GM18520 (cell line): ENCODE results near the gene C4BPA.

ENCODE experiments used
- ATAC-seq: cut with Tn5 transposase; IDR thresholded peaks from one replicate; pipeline ENCODE4 v1.9.1; 2021; ENCODE audit not compliant: unreplicated experiment

The C4BPA gene

DNA sequence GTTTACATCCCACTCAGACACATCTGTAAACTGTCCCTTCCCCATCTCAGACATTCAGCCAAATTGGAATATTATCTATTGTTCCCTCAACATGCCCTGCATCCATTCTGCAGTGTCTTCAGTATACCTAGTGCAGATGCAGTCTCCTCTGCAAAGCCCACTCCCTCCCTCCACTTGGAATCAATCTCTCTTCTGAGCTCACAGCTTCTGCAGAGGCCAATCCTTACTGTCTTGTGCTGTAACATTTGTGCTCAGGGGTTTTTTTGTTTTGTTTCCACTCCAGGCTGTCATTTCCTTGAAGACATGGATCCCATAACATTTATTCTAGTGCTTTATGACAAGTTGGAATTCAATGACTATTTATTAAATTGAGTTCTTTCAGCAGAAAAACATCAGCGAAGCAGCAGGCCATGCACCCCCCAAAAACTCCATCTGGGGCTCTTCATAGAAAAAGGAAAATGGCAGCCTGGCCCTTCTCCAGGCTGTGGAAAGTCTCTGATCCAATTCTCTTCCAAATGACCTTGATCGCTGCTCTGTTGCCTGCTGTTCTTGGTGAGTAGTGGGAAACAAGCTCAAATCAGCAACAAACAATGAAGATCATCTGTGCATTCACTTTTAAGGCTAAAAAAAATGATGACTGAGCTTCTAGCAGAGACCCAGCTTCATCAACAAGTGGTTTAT, 8.7 kb downstream of the C4BPA start:
- ATAC-seq, result no peak

DNA sequence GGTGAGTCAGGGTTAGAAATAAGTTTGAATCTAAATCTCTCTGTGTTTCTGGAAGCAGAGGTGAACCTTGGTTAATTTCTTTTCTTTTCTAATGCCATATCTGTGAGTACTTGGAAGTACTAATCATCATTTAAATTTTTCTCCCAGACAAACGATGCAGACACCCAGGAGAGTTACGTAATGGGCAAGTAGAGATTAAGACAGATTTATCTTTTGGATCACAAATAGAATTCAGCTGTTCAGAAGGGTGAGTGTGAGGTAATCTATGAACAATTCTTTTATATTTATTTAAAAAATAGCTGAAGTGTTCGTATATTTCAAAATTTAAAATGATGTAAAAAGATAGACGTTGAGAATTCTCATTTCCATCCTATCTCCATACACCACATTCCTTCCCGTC, 11.2 kb downstream of the C4BPA start:
- ATAC-seq, result no peak

DNA sequence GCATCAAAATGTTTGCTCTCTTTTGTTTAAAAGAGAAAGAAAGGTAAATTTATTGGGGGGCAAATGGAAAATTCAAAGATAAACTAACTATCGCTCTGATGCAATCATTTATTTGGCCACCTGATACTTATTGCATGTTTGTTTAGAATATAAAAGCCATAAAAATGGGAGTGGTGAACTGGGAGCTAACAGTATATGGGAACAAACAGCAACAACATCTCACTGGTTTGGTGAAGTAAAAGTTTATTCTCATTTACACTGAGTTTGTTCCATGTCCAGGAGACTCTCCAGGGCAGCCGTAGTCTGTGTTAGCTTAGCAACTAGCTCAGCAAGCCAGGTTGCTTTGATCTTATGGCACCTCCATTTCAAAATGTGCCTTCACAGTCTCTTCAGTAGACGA, 20.4 kb downstream of the C4BPA start:
- ATAC-seq, result no peak

GRCh38 chr1:207128336-207128921, 24.4 kb downstream of the C4BPA start:
- no peak for ATAC-seq

- ATAC-seq, result no peak
Measured at GRCh38 chr1:207129053-207129452, 25.0 kb downstream of the C4BPA start.

GRCh38 chr1:207130252-207131036, 26.4 kb downstream of the C4BPA start:
- no peak for ATAC-seq

DNA sequence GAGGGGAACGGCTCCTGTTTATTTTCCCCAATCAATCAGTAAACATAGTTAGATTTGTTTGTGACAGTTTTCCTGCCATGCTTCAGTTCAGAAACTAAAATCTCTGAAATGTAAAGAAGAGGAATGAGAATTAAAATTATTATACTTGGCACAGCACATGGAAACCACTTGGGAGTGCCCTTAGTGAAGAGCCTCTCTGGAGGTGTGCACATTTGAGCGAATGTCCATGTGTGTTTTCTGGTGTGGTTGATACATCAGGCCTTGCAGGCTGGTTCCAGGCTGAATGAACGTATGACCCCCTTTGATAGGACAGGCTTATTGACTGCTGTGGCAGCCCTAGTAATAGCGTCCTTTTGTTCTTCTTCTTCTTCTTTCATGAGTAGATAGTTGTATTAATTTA, 27.1 kb downstream of the C4BPA start:
- ATAC-seq, result no peak

- no peak for ATAC-seq
Measured at GRCh38 chr1:207134581-207134980, 30.5 kb downstream of the C4BPA start.

DNA sequence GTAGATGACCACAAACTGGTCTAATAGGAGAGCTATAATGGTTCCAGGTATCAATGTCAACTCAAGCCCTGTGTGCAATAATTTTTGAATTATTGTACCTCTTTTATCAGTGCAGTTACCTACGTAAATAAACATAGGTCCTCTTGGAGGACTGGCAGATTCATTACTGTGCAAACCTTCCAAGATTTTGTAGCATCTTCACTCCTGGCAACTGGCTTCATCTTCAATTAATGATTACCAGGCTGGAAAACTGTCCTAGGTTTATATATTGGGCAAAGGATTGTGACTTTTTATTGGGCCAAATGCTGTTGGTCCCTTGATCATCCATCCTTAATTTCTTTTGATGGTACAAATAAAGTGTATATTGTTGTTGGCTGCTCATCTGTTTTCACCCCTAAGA, 35.6 kb downstream of the C4BPA start:
- ATAC-seq, result no peak

DNA sequence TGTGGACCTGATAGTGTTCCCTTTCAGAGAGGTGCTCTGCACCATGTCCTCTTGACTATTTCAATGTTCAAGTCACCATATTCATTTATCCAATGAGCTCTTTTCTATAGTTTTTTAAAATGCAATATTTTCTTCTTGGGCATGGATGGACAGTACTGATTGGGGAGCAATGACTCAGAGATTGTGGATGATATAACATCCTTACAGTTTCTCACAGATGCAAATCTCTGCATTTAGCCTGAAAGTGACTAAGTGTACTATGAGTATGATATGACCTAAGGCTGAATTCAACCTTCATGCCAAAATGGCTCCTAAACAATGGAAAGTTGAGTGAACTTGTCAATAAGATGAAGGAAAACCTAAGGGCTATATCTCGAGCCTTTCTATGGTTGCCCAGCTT, 36.5 kb downstream of the C4BPA start:
- no peak for ATAC-seq

DNA sequence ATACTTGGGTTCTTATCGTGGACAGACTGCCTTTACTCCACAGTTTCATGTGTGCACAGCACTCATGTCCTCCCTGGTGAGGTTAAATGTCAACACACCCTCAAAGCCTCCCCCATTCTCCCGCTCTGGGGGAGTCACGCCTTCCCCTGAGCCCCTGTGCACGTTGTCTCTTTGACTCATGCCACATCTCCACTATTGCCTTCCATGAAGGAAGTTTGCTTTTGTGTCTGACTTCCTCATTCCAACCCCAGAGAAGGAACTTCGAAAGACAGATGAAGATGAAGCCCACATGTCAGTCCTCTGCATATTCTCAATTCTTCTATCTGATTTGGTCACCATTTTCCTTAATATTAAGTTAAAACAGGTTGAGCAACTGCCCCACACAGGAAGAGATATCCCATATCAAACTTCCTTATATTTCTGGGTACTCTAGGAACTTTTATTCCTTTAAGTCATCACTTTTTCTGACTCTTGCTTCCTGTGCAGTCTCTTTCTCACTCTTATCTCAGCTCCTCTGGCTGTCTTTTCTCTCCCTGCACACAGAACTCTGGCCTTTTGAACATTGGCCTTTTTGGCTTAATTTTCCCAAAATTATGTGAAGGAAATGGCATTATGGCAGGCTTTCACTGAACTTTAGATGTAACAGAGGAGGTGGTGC, 41.5 kb downstream of the C4BPA start:
- no peak for ATAC-seq

GRCh38 chr1:207151920-207152319, 47.9 kb downstream of the C4BPA start:
- no peak for ATAC-seq

DNA sequence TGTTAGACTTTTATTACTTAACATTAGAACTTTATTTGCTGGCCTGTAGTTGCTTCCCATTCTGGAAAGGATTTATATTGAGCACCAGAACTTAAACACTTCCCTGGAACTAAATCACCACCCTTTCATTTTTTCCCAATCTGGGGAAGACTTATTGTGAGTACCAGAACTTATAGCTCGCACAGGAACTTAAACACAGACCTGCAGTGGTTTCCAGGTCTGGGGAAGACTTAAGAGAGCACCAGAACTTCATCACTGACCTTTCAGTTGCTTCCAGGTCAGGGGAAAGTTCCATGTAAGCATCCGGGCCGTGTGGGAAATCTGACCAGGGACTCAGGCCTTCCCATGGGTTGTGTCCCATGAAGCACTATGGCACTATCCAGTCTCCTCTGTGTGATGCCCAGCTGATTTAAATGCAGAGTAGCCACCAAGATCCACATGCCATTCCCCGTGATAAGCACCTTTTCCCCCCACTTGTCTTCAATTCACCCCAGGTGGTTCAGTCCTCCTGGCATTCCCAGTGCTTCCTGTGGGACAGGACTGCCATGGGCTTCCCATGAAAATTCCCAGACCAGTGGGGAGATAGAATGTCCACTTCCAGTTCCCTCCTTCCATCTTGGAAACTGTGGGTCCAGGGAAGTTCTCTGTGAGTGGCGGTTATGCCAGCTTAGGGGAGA, 48.9 kb downstream of the C4BPA start:
- ATAC-seq, result no peak

DNA sequence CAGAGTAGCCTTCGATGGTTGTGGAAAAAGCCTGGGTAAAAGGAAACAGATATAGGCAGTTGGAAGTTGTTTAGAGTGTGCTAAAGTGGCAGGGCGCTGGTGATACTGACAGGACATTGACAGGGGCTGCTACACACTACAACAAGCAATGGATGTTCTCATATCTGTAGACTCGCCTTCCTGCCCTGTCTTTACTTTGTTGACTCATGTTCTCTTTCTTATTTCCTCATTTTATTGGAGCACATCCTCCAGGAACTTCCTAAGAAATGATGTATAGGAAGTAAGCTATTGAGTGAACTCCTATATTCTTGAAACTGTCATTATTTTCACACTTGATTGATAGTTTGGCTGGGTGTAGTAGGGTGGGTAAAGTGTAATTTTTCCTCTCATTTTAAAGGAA, 51.0 kb downstream of the C4BPA start:
- ATAC-seq, result no peak

DNA sequence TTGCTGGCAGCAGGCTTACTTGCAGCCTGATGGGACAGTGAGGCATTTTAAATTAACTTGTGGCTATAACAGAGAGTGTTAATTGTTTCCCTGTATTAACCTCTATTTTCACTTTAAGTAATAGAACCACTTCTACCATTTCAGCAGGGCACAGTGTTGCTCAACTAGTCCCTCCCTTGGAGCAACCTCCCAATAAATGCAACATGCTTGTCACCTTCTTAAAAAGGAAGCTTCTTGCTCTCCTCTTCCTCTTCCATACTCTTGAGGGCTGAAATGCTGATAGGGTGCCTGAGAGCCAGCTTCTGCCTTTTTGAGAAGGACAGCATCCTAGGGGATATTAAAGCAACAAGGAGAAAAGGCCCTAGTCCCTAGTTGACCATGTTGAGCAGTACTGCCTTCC, 52.1 kb downstream of the C4BPA start:
- ATAC-seq, result no peak

DNA sequence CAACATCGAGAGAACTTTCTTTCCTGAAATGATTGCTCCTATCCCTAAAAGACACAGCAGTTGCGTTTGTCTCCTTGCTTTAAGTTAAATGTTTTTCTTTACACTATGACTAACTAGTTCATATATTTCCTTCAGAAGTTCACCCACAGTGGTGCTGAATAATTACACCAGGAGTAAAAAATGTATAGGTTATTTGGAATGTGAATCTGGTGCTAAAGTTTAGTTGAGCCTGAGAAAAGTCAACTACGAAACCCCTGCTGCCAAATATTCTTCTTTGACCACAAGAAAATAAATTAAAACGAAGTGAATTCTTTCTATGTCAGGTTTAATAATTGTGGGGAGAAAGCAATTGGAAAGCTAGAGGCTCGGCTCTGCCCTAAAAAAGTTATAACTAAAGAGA, 52.8 kb downstream of the C4BPA start:
- no peak for ATAC-seq

DNA sequence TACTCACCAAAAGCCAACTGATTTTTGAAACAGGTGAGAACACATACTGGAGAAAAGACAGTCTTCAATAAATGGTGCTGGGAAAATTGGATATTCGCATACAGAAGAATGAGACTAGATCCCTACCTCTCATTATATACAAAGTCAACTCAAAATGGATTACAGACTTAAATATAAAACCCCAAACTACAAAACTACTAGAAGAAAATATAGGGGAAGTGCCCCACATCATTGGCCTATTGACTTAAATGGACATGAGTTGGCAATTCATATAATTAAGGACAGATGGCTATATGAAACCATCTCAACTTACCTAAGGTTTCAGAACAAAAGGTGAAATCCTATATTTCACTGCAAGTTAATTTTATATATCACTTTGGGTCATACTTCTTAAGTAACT, 60.1 kb downstream of the C4BPA start:
- no peak for ATAC-seq

GRCh38 chr1:207172321-207172720, 68.3 kb downstream of the C4BPA start:
- ATAC-seq, result no peak

GRCh38 chr1:207172885-207173284, 68.9 kb downstream of the C4BPA start:
- ATAC-seq, result no peak

- no peak for ATAC-seq
Measured at GRCh38 chr1:207173396-207173795, 69.4 kb downstream of the C4BPA start.

DNA sequence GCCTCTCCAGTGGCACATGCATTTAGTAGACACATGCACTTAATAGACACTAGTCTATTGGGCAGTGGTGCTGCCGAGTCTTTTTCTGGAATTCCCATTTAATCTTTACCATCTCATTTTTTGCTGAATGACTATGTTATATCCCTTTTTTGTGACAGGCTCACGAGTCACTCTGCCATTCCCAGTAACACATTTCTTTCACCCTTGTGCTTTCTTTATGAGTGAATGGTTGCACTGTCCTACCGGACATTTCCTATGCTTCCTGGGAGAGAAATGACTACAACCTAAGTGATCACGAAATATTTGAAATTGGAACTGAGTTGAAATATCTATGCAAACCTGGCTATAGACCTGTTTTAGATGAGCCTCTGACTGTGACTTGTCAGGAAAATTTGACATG, 70.9 kb downstream of the C4BPA start:
- no peak for ATAC-seq
